HG03108 (cell line): Measurements from ENCODE around the gene ARHGEF10L.

Source experiments
- ATAC-seq: cut with Tn5 transposase; IDR thresholded peaks from one replicate; pipeline ENCODE4 v1.9.1; 2021; ENCODE audit warnings: moderate library complexity; ENCODE audit not compliant: unreplicated experiment

Gene ARHGEF10L

DNA sequence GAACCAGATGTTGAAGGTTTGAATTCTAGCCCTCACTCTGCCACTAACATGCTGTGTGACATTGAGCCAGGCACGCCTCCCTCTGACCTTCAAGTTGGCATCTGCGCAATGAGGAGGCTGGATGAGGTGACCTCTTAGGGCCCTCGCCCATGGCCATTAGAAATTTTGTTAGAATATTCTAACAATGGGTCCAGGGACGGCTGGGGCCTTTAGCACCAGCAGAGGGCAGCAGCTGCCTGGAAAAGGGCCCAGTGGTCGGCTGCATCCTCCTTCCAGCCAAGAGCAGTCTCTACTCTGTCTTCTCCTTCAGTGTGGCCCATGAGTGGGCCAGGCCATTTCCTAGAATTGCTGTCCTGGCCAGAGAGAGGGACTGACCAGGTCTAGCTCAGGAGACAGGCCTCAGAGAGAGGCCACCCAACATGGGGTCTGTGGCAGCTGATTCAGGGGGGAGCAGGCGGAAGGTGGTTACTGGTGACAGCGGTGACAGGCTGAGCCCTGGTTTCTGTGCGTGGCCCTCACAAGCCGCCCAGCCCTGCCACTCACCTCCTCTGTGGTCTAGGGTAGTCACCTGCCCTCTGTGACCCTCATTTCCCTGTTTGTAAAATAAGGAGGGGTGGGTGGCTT is 114.3 kb downstream of the ARHGEF10L start:
- ATAC-seq = no peak

DNA sequence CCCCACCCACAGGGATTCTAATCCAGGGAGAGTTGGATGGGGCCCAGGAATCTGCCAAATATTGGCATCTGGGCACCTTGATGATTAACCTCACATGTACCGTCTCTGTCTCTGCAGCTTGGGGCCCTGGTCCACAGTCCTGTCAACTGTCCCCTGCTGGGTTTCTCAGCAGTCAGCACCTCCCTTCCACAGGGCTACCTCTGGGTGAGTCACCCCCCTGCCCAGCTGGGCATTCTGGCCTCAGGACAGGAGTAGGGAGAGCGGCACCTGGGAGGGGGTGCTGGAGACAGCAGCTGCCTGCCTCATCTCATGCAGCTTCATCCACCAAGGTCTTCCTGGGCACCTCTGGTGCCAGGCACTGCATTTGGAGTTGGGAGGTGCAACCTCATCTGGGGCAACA is 115.0 kb downstream of the ARHGEF10L start:
- no peak for ATAC-seq

DNA sequence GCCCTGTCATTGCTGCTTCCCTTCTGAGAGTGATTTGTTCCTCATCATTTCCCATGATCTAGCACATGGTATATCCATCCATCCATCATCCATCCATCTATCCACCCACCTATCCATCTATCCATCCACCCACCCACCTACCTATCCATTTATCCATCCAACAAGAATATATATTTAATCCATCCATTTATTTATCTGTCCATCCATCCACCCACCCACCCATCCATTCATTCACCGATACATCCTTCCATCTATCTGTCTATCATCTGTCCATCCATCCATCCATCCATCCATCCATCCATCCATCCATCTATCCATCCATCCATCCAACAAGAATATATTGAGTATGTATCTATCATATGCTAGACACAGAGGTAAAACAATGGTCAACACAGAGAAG is 115.7 kb downstream of the ARHGEF10L start:
- ATAC-seq = no peak

DNA sequence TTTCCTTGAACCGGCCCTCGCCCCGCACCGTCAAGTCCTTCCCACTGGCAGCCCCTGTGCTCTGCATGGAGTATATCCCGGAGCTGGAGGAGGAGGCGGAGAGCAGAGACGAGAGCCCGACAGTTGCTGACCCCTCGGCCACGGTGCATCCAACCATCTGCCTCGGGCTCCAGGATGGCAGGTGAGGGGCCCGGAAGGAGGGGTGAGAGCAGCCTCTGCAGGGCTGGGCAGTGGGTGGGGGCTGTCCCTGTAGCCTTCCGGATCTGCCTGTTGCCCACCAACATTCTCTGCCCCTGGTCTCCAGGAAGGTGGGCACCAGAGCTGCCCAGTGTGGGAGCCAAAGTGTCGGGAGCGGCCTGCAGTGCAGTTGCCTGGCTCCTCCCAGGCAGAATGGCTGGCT is 116.4 kb downstream of the ARHGEF10L start:
- no peak for ATAC-seq

DNA sequence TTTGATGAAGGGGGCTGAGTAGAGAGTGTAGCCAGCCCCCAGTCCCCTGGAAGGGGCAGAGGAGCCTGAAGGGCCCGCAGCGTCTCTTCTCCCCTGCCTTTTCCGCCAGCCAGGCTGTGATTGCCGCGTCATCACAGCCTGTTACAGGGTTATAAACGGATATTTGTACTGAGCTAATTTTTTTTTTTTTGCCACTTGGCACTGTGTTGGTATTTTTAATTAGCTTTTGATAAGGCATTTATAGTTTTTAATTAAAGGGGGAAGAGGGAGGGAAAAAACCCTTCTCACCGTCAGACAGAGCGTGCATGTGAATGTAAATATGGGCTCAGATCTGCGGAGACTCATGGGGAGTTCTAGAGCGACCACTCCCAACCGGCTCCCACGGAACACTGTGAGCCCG is 117.9 kb downstream of the ARHGEF10L start:
- no peak for ATAC-seq

DNA sequence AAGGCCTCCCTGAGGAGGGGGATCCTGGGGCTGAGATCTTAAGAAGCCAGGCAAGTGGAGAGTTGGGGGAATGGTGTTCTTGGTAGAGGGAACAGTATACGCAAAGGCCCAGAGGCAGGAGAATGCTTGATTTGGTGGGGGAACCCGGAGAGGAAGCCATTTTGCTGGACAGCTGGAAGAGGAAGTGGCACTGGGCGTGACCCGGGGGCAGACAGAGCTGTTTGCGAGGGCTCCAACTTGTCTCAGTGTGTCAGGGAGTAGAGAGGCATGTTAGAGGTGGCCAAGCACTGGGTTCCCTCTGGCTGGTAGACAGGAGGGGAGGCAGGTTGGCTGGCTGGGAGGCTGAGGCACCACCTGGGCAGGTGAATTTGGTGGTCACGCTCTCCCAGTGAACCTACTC is 119.3 kb downstream of the ARHGEF10L start:
- no peak for ATAC-seq

DNA sequence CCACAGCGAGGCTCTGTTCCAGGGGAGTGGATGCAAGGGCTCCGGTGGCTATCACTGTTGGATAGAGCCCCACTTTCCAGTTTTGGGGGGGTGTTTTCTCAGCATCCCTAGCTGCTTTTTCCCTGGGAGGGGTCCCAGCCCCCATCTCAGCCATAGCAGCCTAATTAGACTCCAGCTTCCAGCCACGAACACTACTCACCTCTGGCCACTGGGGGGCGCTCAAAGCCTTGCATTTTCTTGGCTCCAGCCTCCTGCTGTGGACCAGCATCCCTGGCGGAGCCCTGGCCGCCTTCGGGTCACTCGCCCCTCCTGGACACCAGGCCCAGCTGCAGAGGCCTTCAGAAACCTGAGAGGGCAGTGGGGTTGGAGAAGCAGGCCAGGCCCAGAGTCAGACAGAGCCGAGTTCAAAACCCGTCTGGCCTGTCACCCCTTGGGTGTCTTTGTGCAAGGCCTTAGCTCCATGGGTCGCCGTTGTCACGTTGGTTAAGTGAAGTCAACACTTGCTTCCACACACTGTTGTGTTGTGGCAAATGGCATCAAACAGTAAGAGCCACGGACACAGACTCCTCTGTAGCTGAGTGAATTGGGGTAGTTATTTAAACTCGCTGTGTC is 122.2 kb downstream of the ARHGEF10L start:
- ATAC-seq = no peak

DNA sequence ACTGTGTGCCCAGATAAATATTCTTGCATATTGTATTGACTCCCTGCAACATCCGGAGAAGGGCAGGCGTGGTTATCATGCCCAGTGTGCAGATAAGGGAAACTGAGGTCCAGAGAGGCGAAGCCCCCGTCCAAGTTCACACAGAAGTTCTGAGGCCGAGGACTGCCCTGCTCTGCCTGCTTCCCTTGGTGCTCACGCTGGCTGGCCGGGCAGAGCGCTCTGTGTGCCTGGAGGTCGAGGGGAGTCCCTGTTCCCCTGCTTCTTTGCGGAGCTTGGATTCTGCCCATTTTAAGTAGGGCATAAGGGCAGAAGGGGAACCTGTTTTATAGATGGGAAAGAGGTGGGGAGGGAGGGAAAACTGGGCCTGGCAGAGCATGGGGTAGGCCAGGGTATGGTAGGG is 122.8 kb downstream of the ARHGEF10L start:
- no peak for ATAC-seq

DNA sequence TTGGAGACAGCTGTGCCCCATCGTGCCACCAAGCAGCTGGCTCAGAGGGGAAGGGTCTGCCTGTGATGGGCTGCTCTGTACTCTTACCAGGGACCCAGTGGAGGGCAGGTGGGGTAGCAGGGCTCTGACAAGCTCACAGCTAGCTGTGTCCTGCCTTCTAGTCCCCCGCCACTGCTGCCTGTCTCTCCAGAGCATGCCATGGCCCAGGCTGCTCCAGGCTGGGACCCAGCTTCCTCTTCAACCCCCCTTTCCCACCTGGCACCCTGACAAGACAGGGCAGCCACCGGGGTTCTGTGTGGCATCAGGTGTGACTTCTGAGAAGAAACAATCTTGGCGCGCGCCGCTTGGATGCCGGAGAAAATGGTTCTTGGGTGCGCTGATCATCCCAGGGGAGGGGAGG is 123.3 kb downstream of the ARHGEF10L start:
- no peak for ATAC-seq

DNA sequence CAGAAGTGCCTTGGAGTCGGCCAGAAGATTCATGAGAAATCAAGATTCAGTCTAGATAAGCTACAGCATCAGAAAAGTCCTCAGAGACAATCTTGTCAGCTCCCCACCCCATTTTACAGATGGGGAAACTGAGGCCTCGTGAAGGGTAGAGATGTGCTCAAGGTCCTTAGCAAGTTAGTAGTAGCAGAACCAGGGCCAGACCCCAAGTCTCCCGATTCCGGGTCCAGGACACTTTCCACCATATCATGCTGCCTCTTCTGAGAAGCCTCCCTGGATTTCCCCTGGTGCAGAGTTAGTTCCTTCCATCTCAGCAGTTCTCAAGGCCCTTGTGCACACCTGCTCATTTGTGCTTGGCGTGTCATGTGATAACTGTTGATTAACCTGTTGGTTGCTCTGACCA is 124.1 kb downstream of the ARHGEF10L start:
- no peak for ATAC-seq

DNA sequence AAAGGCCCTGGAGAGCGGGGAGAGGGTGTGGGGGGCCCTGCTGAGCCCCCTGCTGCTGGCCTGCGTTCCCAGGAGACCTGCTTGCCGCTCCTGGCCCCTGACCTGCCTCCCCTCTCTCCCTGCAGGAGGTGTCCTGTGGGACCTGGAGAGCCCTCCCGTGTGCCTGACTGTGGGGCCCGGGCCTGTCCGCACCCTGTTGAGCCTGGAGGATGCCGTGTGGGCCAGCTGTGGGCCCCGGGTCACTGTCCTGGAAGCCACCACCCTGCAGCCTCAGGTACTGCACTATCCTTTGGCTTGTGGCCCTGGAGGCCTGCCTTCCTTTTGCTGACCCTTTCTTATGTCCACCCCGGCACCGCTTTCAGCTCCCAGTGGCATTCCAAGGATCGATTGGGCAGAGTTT is 124.8 kb downstream of the ARHGEF10L start:
- ATAC-seq = no peak

DNA sequence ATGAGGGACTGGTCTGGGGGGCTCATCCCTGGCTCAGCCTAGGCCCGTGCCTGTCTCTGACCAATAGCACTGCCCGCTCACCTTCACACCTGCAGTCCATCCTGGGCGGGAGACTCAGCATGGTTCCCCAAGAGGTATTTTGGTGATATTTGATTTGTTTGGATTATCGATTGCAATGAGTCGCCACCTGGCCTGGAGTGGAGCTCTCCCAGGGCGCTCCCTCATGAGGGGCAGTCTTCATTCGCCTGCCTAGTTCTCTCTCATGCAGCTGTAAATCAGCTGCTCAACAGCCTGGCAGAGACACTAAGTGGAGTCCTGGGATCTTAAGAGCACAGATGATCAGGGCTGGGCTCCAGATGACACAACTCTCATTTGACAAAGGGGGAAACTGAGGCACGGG is 125.6 kb downstream of the ARHGEF10L start:
- ATAC-seq = no peak

DNA sequence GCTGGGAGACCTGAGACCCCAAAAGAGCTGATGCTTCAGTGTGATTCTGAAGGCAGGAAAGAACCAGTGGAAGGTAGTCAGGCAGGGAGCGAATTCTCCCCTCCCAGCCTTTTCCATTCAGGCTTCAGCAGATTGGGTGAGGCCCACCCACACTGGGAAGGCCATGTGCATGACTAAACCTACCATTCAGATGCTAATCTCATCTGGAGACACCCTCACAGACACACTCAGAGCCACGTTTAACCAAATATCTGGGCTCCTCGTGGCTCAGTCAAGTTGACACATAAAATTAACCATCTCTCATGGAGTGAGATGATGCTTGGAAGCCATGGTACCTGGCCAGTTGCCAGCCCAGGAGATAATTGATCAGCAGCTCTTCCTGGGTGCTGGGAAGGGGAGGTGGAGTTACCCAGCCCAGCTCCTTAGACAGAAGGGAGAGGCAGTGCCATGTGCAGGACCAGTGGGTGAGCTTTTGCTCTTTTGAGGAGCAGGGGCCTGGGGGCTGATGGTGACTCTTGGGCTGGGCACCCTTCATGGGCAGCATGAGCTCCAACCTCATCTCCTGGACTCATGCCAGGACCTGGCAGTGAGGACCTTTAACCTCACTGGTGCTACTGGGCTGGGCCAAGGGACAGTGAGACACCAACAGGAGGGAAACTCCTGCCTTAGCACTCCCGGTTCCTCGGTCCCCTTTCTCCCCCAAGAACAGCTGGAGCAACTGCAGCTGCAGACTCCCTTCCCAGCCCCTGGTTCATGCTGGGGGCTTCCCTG is 126.6 kb downstream of the ARHGEF10L start:
- no peak for ATAC-seq

DNA sequence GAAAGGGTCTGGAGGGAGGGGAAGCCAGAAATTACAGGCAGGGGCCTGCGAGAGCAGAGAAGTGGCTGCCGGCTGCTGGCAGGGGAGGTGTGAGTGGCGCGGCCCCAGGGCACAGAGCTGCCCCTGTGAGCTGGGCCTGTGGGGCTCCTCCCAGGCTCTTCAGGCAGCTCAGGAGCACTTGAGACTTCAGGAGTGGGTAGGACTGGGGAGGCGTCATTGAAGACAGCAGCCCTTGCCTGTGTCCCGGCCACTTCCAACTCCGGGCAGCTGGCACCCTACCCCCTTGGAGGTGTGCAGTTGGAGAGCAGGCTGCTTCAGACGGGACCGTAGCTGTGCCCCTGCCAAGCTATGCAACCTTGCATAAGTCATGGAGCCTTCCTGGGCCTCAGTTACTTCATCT is 128.1 kb downstream of the ARHGEF10L start:
- no peak for ATAC-seq

DNA sequence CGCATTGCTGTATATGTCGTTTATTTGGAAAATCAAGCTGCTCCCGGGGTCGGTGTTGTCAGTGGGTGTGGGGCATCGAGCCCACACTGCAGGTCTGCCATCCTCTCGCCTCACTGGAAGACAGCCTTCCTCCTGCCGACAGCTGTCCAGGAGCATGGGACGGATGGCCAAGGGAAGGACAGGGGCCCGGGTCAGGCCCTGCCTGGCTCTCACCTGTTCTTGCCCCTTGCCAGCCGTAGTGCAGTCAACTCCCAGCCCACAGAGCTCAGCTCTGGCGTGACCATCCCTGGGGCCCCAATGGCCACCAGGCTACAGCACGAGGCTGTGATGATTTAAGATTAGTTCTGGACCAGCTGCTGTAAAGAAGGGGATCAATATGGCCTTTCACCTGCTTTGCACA is 128.7 kb downstream of the ARHGEF10L start:
- no peak for ATAC-seq

DNA sequence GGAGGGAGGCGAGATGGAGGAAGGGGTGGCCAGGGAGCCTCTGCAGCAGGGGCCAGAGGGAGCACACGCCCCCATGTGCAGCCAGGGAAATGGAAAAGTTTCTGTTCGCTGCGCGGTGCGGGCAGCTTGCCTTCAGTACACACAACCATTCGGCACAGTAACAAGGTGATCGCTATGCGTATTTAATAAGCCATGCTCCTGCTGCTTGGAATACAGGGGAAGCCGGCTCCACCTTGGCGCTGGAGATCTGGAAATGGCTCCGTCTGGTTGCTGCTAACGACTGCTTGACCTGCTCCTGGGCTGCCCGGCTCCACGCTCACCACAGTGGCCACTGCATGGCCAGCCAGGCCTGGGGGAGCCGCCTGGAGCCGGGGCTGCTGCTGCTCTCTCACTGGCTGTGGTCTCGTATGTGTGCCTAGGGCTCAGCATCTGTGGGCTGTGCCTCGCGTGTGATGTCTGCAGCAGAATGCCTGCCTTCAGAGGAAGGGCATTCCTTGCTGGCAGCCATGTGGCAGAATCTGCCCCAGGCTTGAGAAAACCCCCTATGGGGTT is 129.2 kb downstream of the ARHGEF10L start:
- ATAC-seq = no peak

DNA sequence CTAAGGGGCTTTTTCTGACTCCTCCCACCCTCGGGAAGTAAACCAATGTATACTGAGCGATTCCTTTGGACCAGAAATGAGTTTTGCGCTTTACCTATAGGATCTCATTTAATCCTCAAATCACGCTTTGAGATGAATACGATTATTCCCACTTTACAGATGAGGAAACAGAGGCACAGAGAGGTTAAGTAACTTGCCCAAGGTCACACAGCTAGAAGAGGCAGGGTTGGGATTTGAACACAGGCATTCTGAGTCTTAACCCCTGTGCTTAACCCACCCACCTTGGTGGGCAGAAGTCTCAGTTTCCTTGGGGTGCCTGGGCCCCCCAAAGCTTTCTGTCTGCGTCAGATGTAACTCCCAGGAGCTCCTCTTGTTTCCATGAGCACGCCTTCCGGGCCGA is 129.8 kb downstream of the ARHGEF10L start:
- no peak for ATAC-seq

DNA sequence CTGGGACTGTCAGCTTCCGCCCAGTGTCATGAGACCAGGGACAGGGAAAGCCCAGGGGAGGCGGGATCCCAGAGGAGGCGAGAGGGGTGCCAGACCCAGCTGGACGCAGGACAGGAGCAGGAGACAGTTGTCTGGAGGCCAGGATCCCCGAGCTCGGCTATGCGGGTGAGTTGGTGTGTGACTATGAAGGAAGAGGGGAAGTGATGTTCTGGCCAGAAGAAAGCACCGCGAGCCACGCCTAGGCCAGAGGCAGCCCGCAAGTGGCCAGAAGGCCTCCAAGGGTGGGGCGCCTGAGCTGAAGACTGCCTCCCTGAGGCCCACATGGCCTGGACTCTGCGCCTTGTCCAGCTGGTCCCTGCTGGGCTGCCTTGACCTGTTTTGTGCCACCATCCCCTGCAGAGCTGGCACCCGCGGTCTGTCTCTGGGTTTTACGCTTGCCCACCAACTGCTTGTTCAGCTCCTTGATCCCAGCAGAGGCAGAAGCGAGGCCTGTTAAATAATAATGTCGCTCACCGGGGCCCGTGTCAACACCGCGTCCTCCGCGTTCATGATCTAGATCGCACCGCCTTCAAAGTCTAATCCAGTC is 130.5 kb downstream of the ARHGEF10L start:
- no peak for ATAC-seq

DNA sequence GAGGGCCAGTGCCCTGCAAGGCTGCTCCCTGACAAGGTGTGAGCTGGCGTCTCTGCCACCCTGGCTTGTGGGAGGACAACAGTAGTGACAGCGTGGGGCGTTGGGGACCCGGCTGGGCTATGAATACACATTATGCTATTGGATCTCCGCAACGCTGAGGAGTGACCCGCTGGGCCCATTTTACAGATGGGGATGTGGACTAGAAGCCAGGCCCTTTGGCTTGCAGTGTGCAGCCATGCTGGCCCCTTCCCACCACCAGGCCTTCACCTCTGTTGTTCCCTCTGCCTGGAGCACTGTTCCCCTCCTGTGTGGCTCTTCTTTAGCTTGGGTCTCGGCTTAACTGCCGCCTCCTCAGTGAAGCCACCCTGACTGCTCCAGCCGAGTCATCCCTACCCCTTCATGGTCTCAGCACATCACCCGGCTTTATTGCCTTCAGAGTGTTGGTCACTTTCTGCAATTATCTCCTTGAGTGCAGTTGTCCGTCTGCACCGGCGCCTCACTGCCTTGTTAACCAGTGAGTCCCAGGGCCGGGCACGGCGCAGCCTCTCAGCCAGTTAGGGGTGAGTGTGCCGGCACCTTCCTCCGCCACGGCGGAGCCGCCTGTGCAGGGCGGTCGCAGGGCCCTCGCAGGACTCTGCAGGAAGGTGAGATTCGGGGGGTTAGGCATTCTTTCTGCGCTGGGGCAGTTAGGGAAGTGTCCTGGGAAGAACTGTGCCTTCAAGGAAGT is 131.3 kb downstream of the ARHGEF10L start:
- no peak for ATAC-seq

DNA sequence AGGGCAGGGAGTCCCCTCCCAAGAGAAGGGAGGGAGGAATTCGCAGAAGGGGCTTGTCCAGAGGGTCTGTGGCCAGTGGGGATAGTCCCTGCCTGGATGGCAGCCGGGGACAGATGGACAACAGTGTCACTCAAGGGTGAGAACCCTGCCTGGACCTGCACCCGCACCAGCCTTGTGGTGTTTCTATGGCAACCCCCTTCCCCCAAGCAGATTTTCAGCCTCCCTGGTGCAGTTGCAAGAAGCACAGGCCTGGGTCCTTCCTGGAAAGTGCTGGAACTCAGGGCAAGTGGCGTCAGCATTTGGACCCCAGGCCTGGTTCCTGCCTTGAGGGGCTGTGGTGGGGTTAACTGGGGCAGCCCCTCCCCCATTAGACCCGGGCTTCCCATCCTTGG is 131.8 kb downstream of the ARHGEF10L start:
- no peak for ATAC-seq

DNA sequence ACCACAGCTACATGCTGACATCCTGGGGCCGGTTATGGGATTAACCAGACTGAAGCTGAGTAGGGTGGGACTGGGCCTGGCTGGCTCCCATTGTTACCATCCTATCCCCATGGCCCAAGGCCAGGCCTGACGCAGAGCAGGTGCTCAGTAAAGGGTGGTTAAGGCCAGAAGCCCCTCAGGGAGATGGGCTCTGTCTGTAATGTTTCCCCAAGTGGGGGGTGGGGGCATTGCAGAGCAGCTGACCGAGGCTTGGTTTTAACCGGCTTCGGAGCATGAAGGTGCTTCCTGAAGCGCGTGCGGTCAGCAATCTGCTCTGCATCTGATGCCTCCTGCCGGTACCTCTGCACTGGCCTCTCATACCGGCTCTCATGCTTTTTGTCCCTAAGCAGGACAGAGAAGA is 132.2 kb downstream of the ARHGEF10L start:
- ATAC-seq = no peak
